Measurements from ENCODE around the gene RIIAD1. TPM values are rescaled to one million over a fixed set of nuclear protein-coding genes. Genes with fewer than 3 reads are reported as not detected.

RIIAD1 gene
- total RNA-seq, 1 donor from 2014 or later = not detected

DNA sequence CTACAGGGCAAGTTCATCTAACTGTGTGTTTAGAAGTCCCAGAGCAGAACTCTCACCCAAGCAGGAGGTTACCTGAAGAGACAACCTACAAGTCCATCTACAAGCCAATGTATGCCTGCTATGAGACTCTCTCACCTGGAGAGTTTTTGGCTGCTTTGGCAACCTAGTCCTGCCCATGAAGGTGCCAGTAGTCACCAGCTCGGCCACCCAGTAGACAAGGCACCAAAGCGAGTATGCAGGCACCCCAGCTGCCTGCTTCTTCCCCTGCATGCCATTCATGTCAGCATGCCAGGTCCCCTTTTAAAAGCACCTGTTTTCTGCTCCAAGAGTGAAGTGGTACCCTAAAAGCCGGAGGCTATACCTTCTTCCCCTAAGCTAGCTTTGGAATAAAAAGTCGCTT is 20.2 kb downstream of the RIIAD1 start:
- no peak for FAIRE-seq
- DNase-seq (ENCODE audit: low read depth) = no peak

DNA sequence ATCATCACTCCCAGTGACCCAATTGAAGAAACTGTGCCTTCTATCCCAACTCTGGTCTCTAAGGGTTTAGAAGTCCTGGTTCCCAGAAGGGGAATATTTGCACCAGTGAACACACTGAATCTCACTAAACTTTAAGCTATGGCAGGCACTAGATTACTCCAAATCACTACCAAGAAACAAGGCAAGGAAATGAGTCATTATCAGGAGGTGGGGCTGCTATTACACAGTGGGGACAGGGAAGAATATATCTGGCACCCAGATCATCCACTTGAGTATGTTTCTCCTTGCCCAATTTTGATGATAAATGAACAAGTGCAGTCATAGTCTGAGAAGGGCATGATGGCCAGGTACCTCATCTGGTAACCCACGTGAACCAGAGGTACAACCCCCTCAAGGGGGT is 35.0 kb downstream of the RIIAD1 start:
- DNase-seq (ENCODE audit: low read depth) = peak; percentile 65
- TF ChIP-seq, protein P1, sequence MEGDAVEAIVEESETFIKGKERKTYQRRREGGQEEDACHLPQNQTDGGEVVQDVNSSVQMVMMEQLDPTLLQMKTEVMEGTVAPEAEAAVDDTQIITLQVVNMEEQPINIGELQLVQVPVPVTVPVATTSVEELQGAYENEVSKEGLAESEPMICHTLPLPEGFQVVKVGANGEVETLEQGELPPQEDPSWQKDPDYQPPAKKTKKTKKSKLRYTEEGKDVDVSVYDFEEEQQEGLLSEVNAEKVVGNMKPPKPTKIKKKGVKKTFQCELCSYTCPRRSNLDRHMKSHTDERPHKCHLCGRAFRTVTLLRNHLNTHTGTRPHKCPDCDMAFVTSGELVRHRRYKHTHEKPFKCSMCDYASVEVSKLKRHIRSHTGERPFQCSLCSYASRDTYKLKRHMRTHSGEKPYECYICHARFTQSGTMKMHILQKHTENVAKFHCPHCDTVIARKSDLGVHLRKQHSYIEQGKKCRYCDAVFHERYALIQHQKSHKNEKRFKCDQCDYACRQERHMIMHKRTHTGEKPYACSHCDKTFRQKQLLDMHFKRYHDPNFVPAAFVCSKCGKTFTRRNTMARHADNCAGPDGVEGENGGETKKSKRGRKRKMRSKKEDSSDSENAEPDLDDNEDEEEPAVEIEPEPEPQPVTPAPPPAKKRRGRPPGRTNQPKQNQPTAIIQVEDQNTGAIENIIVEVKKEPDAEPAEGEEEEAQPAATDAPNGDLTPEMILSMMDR (IDR thresholded peaks at IDR 0.05; ENCODE audit: insufficient read depth, low read length, severe bottlenecking) = no peak
- peaks cover 5% of the 10 kb centered on the region for H3K36me3 ChIP-seq (ENCODE audit: control insufficient read depth, insufficient read depth, low read length)
- no peak for FAIRE-seq
- H3K4me3 ChIP-seq (ENCODE audit: low read depth, low read length) = no peak overlapping the region
- no peaks in the 10 kb centered on the region for H3K27me3 ChIP-seq (ENCODE audit: control insufficient read depth, insufficient read depth, low read length)

More for the DNA sequence above, 20.2 kb downstream of the RIIAD1 start:
- TF ChIP-seq, protein P1 (IDR thresholded peaks at IDR 0.05; ENCODE audit: insufficient read depth, low read length, severe bottlenecking) = no peak
- H3K4me3 ChIP-seq (ENCODE audit: low read depth, low read length) = no peak overlapping the region
- peaks cover 2% of the 10 kb centered on the region for H3K27me3 ChIP-seq (ENCODE audit: control insufficient read depth, insufficient read depth, low read length)
- no peaks in the 10 kb centered on the region for H3K36me3 ChIP-seq (ENCODE audit: control insufficient read depth, insufficient read depth, low read length)

DNA sequence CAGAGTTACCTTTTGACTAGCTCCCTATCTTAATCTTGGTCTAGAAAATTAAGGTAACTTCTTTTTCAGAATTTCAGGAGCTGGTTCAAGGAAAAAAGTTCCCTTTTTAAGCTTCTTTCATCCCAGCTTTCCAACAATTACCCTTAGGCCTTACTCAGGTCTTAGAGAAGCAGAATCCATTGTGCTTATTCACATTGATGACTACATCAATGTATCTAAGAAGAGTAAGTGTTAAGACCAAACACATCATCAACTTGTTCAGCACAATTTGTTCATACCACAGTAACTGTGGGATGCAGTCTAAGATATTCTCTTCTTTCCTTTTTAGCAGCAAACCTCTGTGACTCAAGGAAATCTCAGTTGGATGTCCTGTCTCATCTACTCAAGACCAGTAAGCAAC is 37.9 kb downstream of the RIIAD1 start:
- FAIRE-seq (no peak), DNase-seq (ENCODE audit: low read depth) (peak; percentile 59)
- Histone ChIP-seq H3K4me3 (ENCODE audit: low read depth, low read length) (no peak overlapping the region), H3K36me3 (ENCODE audit: control insufficient read depth, insufficient read depth, low read length) (peaks cover 6% of the 10 kb centered on the region), H3K27me3 (ENCODE audit: control insufficient read depth, insufficient read depth, low read length) (no peaks in the 10 kb centered on the region)
- TF ChIP-seq, protein P1 (IDR thresholded peaks at IDR 0.05; ENCODE audit: insufficient read depth, low read length, severe bottlenecking) = no peak

DNA sequence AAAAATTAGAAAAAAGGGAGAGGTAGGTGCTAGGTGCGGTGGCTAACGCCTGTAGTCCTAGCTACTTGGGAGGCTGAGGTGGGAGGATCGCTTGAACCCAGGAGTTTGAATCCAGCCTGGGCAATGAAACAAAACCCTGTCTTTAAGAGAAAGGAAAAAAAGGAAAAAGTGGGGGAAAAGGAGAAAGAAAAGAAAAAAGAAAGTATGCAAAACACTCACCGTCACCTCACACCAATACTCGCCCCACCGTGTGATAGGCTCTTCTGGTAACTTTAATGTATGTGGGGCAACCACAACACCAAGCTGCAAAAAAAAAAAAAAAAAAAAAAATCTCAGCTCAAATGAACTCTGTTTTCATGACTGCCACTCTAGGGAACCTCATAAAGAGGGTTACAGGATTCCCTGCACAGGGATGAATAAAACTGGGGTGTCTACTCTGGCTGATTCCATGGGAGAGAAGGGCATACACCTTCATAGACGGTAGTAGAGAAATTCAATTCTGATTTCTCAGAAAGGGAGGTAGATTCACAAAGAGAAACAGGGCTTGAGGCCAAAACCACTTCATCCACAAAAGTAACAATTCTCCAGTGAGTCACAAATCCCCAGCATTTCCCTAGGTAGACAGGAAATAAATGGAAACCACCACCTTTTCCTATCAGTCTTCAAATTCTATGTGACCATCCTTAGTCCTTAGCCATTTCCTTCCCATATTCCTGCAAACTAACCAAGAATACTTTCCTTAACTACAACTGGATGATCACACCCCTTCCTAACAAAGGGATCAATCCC is 39.5 kb downstream of the RIIAD1 start:
- Histone ChIP-seq H3K27me3 (ENCODE audit: control insufficient read depth, insufficient read depth, low read length) (no peaks in the 10 kb centered on the region), H3K4me3 (ENCODE audit: low read depth, low read length) (no peak overlapping the region), H3K36me3 (ENCODE audit: control insufficient read depth, insufficient read depth, low read length) (peaks cover 6% of the 10 kb centered on the region)
- FAIRE-seq (no peak), DNase-seq (ENCODE audit: low read depth) (peak; percentile 52)
- TF ChIP-seq, protein P1 (IDR thresholded peaks at IDR 0.05; ENCODE audit: insufficient read depth, low read length, severe bottlenecking) = no peak

DNA sequence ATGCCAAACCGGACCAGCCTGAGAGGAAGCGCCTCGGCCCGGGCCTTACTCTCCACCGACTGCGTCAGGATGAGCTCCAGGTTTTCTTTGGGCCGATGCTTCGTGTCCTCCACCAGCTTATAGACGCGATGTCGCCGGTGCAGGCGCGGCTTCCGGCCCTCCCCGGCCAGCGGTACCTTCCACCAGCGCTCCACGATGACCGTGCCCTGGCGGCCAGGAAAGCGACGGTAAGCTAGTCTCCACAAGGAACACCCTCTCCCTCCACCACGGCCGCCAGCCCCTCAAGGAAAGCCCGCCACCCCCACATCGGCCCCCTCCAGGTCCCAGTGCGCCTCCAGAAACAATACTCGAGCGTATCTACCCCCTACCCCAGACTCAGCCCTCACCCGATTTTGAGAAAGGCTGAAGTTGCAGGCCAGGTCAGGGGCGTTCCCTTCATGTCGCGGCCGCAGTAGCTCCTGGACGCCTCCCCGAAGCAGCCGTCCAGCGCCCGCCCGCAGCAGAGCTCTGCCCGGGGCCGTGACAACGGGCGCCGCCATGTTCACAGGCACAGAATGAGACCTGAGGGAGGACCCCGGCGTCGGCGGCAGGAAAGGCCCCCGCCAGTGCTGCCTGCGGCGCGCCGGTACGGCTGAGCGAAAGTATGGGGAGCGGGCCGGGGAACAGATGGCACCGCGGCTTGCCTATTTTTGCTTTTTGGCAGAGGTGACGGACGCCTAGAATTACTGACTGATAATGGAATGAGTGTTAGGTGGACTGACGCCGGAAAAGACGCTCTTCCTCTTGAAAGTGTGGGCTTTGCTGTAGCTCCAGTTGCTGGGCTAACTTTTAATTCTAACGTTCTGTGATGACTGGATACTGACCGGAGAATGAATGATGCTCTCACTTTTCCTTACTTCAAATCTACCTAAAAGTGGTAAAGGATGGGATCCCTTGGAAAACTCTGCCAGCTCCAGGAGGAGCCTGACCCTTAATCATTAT is 41.9 kb downstream of the RIIAD1 start, which contains the start of gene MRPL9:
Gene MRPL9 (minus strand): TSS at position 556 of the 981 bp plus-strand sequence. CDS start 17 bp downstream, at position 539.
- H3K4me3 ChIP-seq (ENCODE audit: low read depth, low read length) = peak within 1 kb of the TSS; percentile 70
- FAIRE-seq (no peak), DNase-seq (ENCODE audit: low read depth) (peak; percentile 48)
- no peaks in the 10 kb centered on the region for H3K27me3 ChIP-seq (ENCODE audit: control insufficient read depth, insufficient read depth, low read length)
- TF ChIP-seq, protein P1 (IDR thresholded peaks at IDR 0.05; ENCODE audit: insufficient read depth, low read length, severe bottlenecking) = no peak
- H3K36me3 ChIP-seq (ENCODE audit: control insufficient read depth, insufficient read depth, low read length) = peaks cover 6% of the 10 kb centered on the region

Data from bronchial epithelial cell (primary cell).